Brain microvascular endothelial cell (primary cell): Measurements from ENCODE around the gene MRPS5.

ENCODE experiments used
- DNase-seq: peaks from one replicate; pipeline ENCODE4 v3.0.0-alpha.2; 2020
- H3K27ac ChIP-seq: fragments of 250-450 bp; sonication (Bioruptor Pico); 2 replicates; pipeline ENCODE4 v1.5.1; 2020; ENCODE audit warnings: mild to moderate bottlenecking, moderate library complexity
- H3K27me3 ChIP-seq: fragments of 250-450 bp; sonication (Bioruptor Pico); replicated peaks from 2 replicates; pipeline ENCODE4 v1.5.1; 2020; ENCODE audit warnings: mild to moderate bottlenecking
- H3K36me3 ChIP-seq: fragments of 250-450 bp; sonication (Bioruptor Pico); replicated peaks from 2 replicates; pipeline ENCODE4 v1.5.1; 2020; ENCODE audit warnings: mild to moderate bottlenecking
- H3K4me3 ChIP-seq: 2 replicates; pipeline ENCODE4 v1.5.1; 2011; ENCODE audit warnings: low read depth, mild to moderate bottlenecking, control low read depth, low read length, moderate library complexity
- in situ Hi-C: cut with HindIII; loops from 2 replicates; pipeline ENCODE4 v1.10.0; 2017; ENCODE audit warnings: low sequenced_read_pairs, low pct_ligation_motif_present
- TF ChIP-seq, protein P1 (sequence below): IDR thresholded peaks from 2 replicates; pipeline ENCODE4 v1.5.1; 2011; ENCODE audit warnings: low read depth, mild to moderate bottlenecking, moderate library complexity, low read length, control low read depth, inconsistent platforms; ENCODE audit errors: missing control alignments

MRPS5 gene

DNA sequence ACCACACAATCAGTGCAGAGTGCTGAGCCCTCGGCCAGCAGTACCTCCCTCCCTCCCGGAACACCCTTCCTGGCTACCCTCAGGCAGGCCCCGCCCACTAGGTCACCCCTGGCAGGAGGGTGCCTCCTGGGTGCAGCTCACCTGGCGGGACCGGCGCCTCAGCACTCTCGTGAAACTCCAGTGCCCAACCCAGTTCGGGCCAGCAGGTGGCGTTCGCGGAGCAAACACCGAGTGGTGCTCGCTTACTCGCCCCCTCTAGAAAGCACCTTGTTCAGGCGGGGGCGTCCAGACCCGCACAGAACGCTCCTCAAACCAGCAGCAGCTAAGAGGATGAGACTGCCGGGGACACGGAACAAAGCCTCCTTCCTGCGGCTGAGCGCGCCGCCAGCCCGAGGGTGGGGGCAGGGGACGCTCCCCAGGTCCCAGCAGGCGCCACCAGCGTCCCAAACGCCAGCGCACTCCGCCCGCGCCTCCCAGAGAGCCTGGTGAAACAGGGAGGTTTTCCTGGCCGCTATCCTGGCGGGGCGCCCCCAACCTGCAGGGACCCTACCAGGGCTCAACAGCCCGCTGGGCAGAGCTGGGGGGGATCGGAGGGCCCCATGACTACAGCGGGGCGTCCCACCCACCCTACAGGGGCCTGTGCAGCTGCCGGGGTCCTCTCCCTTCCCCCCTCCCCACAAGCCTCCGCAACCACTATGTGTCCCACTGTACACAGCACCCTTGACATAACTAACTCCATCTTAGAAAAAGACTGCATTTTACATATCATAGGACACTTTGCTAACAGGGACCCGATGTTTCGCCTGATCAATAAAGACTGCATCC, 44.7 kb downstream of the MRPS5 start:
- peaks cover 12% of the 10 kb centered on the region for H3K27me3 ChIP-seq
- TF ChIP-seq, protein P1, sequence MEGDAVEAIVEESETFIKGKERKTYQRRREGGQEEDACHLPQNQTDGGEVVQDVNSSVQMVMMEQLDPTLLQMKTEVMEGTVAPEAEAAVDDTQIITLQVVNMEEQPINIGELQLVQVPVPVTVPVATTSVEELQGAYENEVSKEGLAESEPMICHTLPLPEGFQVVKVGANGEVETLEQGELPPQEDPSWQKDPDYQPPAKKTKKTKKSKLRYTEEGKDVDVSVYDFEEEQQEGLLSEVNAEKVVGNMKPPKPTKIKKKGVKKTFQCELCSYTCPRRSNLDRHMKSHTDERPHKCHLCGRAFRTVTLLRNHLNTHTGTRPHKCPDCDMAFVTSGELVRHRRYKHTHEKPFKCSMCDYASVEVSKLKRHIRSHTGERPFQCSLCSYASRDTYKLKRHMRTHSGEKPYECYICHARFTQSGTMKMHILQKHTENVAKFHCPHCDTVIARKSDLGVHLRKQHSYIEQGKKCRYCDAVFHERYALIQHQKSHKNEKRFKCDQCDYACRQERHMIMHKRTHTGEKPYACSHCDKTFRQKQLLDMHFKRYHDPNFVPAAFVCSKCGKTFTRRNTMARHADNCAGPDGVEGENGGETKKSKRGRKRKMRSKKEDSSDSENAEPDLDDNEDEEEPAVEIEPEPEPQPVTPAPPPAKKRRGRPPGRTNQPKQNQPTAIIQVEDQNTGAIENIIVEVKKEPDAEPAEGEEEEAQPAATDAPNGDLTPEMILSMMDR = peak; percentile 95
- peak; percentile 37 for DNase-seq
- in situ Hi-C loops = no loop called here
- peak overlapping the region; percentile 50 for H3K4me3 ChIP-seq
- H3K36me3 ChIP-seq = no peaks in the 10 kb centered on the region
- H3K27ac ChIP-seq = no peak overlapping the region

DNA sequence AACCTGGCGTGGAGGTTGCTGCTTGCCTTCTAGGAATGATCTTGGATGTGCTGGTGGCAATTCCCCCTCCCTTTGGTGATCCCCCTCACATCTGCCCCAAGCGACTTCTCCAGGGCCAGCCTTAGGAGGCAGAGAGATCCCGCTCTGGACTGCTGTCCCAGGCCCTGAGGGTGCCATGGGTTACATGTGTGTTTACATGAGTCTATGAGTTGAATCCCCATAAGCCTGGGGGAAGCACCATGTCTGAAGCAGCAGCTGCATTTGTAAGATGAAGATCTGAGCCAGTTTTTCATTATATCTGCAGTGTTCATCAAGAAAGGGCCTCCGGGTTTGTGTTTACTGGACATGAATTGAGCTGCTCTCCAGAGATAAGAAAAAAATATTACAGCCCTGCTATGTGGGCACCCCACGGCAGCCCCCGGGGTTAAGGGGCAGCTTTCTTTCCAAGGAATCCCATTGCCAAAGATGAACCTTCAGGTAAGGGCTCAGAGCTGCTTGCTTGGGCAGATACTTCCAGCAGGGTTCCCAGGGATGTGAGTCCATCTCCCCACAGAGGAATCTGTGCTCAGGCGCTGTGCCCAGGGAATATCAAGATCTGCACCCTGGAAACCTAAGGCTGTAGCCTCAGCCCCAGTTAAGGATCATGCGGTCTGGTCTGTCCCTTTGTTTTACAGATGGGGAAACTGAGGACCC, 46.0 kb downstream of the MRPS5 start:
- DNase-seq = no peak
- no peak overlapping the region for H3K27ac ChIP-seq
- TF ChIP-seq, protein P1 = no peak
- no peak overlapping the region for H3K4me3 ChIP-seq
- H3K27me3 ChIP-seq = peaks cover 12% of the 10 kb centered on the region
- in situ Hi-C loops = no loop called here
- H3K36me3 ChIP-seq = no peaks in the 10 kb centered on the region

DNA sequence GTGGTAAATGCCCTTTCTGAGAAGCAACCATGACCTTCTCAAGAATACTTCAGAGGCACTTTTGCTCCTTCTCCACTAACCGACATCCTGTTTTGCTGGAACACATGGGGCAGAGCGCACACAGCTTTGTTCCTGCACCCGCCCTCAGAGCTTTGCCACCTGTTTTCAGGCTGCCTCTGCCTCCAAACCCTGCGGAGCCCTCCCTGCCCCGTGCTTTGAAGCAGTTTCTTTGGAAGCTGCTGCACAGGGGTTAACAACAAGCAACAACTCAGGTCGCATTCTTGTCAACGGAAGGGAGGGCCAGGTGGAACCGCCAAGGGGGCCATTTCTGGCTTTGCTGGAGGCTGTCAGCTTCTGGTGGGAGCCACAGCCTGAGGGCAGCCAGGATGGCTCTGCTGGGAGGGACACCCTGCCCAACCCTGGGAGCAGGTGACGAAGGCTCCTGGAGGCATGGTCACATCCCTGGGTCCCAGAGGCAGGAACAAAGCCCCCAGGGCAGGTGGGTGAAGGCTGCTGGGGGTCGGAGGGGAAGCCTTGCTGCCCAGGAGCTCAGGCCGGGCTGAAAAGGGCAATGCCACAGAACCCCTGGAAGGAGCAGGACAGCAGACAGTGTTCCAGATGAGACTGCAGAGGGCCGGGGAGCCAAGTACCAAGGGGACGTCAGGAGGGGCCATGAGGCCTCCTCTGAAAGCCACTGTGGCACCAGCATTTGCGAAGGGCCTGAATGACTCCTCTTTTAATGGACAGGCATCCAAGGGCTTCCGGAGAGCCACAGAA, 46.8 kb downstream of the MRPS5 start:
- TF ChIP-seq, protein P1 = no peak

DNA sequence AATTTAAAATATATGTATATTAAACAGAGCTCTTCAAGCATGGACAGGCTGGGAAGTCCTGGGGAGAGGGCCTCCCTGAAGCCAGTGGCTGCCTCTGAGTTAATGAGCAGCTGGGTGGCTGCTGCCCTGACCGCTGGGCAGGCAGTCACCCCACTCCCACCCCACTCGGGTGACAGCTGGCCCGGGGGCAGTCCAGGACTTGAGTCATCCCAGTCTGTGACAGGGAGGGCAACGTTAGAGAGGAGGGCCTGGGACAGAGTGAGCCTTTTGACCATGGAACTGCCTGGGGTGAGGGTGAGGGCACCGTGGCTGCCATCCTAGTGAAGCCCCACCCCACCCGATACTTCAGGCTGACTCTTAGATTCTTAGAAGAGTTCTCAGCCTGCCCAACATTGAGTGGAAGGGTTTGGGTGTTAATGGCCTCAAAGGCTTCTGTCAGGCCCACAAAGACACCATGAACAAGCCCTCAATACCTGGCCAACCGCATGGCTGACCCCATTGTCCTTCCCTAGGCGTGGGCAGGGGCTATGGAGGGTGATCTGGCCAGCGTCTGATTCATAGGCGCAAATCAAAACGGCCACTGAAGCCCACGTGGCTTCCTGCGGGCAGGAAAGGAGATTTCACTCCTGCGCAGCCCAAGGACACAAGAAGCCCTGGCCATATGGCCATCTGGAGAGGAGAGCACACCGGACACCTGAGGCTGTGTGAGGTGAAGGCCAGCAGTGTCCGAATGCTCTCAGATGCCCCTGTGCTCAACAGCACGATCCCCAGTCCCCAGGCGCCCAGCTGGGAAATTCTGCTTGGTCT, 47.5 kb downstream of the MRPS5 start:
- in situ Hi-C loops = no loop called here
- DNase-seq = no peak
- H3K27ac ChIP-seq = no peak overlapping the region
- TF ChIP-seq, protein P1 = no peak
- no peak overlapping the region for H3K4me3 ChIP-seq
- H3K27me3 ChIP-seq = peaks cover 12% of the 10 kb centered on the region
- H3K36me3 ChIP-seq = no peaks in the 10 kb centered on the region

More for the DNA sequence above, 46.8 kb downstream of the MRPS5 start:
- H3K4me3 ChIP-seq = no peak overlapping the region
- DNase-seq = no peak
- H3K27ac ChIP-seq = no peak overlapping the region
- no peaks in the 10 kb centered on the region for H3K36me3 ChIP-seq
- H3K27me3 ChIP-seq = peaks cover 12% of the 10 kb centered on the region
- in situ Hi-C loops = no loop called here

DNA sequence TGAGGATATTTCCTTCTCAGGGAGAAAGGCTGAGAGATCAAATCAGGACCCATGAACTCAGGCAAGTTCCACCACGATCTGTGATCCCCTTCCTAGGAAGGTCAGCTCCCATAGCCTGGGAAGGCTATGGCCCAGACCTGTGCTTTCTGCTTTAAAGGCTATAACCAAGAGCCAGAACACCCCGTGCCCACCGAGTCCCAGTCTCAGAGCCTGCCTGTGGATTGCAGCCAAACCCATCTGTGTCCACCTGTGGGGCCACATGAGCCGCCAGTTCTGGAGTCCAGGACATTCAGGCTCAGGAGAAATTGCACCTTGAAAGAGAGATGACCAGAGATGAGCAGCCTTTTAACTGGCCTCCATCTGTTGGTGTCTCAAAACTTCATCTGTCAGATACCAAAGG, 49.2 kb downstream of the MRPS5 start:
- TF ChIP-seq, protein P1 = no peak
- Histone ChIP-seq H3K36me3 (no peaks in the 10 kb centered on the region), H3K27me3 (peaks cover 11% of the 10 kb centered on the region), H3K27ac (no peak overlapping the region), H3K4me3 (no peak overlapping the region)
- DNase-seq = no peak
- in situ Hi-C loops = no loop called here
